DOHH2 (cell line): Measurements from ENCODE around the gene PDE10A.

Source experiments
- CTCF ChIP-seq: fragments of 200-600 bp; sonication (generic); IDR thresholded peaks from one replicate; pipeline ENCODE4 v1.5.1; 2014; ENCODE audit warnings: antibody characterized with exemption, mild to moderate bottlenecking, low read depth, low read length; ENCODE audit not compliant: poor library complexity, severe bottlenecking
- EZH2phosphoT487 ChIP-seq: fragments of 200-600 bp; sonication (generic); IDR thresholded peaks from 2 replicates; pipeline ENCODE4 v1.6.1; 2017; ENCODE audit warnings: borderline replicate concordance, mild to moderate bottlenecking, antibody characterized with exemption, low read length, moderate library complexity, mixed read lengths

GRCh38 chr6:165707067-165707853, 44.2 kb upstream of the PDE10A start:
- no peak for TF ChIP-seq CTCF
- no peak for TF ChIP-seq EZH2phosphoT487
